Activated CD8-positive, alpha-beta memory T cell treated with anti-CD3 and anti-CD28 coated beads for 4 hours (primary cell): ENCODE results near the gene GADL1.

Experiments used
- DNase-seq, 2 donors: peaks; one replicate each; pipeline ENCODE4 v3.0.0-alpha.2; 2020; ENCODE audit warnings: low read depth in 2 of 2

Gene GADL1

DNA sequence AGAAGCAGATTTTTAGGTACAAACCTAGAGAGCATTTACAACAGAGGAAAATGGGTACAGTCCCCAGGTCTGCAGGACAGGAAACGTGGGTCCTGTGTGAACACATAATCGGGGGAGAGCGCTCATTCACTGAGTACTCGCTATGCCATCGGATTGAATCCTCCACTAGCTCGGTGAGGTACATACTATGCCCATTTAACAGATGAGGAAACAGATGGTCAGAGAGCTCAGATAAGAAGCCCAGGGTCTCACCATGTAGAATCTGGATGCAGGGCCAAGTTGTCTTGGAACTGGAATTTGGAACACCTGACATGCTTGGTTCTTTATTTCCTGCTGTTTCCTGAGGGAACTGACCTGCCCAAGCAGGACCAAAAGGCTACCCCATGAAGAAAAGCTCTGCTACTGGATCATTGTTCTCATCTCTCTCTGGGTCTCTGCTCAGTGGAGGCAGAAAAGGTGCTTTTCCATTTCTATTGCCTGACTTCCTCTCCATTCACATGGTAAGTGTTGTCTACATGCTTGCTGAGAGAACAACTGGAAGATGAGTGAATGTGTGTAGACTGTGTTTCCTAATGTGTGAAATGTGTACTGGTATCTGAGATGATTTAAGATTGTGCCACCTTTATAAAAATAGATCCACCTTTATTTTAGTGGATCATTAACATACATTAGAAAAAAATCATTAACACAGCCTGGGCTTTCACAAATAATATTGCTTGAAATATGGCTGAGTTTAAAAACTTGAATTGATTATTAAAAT, 199.0 kb downstream of the GADL1 start:
- no peak for DNase-seq

DNA sequence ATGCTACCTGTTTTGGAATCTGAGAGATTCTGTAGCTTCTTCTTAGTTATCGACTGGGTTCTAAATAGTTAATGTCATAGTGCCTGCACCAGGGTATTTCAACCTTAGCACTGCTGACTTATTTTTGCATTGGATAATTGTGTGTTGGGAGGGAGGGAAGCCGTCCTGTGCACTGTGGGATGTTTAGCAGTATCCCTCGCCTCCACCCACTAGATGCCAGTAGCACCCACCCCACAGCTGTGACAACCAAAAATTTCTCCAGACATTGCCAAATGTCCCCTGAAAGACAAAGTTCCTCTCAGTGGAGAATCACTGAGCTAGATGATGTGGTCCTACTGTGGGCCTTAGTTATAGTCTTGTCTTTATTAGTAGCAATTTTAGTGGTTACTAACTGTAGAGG, 199.8 kb downstream of the GADL1 start:
- no peak for DNase-seq

DNA sequence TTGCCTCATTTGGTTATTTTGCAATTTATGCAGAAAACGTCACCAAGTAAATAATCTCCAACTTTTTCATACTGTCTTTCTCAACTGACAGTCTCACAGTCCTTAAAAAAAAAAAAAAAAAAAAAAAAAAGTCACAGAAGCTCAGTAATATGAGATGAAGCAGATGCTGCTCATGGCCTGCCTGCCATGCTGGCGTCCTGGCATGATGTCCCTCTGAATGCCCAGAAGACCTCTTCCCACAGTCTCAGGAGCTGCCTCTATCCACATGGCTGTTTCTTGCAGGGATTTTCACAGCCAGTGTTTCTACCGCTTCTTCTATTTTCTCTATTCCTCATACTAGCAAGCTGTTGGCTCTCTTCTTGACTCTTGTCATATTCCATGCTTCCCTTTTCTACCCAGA, 200.3 kb downstream of the GADL1 start:
- no peak for DNase-seq

DNA sequence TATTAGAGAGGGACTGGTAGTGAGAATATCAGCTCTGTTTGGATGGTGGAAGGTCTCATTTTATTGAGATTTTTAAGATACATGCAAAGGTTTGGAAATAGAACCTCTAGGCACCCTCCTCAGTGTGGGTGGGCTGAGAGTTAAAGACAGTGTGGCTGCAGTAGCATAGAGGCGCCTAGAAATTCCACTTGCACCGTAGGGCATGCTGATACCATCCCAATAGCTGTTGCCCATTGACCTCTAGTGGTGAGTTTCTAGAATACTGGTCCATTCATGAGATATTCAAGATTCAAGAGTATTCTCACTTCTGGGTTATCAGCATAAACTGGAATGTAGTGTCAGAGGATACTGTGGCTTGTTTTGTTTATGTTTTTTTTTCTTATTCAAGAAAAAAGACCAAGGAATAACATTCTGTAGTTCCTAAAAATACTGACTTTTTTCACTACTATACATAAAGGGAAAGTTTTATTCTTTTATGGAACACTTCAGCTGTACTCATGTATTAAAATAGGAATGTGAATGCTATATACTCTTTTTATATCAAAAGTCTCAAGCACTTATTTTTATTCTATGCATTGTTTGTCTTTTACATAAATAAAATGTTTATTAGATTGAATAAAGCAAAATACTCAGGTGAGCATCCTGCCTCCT, 200.9 kb downstream of the GADL1 start:
- peak; percentile 16 to 39 for DNase-seq

DNA sequence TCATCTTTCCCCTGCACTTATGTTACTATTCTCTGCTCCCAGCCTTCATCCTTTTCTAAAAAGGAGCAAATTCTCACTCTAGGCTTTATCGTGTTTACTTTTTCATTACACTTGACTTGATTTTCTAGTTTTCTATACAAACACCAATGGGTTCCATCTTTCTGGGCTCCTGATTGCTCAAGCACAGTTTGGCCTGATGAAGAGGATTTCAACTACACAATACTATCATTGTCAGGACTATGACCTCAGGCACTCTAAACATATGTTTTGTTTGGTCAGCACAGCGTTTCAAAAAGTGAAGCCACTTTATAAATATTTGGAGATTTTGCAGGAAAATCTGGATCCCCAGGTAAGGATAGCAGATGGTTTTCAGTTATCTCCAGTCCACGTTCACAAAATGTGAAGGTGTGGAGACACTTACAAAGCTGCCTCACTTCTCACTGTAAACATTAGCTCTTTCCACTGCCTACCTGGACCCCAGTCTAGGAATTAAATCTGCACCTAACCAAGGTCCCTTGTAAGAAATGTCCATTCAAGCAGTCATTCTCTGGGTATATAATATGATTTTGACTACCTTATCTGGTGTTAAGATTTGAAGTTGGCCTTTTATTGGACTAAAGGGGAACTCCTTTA, 201.8 kb downstream of the GADL1 start:
- DNase-seq, result no peak

DNA sequence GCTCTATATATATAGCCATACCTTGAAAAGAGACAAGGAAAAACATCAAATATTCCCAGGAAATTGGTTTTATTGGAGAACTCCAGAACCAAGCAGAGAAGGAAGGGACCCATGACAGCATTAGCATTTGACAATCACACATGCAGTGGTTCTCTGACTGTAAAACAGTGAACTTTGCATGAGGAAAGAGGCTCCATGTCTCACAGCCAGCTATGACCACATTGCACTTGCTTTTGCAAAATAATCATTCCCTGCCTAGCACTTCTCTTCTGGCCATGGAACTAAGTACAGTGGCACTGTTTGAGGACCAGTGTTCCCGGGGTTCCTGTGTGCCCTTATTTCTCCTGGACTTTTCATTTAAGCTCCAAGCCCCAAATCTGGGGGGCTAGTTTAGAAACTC, 202.5 kb downstream of the GADL1 start:
- no peak for DNase-seq

DNA sequence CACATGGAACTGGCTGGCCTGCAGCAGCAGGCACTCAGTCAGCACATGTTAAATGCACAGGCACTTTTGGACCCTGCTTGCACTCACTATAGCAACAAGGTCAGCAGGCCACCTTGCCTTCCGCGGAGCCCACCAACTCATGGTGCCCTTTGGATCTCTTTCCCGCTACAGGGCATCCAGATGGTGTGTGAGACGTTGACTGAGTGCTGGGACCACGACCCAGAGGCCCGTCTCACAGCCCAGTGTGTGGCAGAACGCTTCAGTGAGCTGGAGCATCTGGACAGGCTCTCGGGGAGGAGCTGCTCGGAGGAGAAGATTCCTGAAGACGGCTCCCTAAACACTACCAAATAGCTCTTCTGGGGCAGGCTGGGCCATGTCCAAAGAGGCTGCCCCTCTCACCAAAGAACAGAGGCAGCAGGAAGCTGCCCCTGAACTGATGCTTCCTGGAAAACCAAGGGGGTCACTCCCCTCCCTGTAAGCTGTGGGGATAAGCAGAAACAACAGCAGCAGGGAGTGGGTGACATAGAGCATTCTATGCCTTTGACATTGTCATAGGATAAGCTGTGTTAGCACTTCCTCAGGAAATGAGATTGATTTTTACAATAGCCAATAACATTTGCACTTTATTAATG, 203.1 kb downstream of the GADL1 start:
- no peak for DNase-seq

DNA sequence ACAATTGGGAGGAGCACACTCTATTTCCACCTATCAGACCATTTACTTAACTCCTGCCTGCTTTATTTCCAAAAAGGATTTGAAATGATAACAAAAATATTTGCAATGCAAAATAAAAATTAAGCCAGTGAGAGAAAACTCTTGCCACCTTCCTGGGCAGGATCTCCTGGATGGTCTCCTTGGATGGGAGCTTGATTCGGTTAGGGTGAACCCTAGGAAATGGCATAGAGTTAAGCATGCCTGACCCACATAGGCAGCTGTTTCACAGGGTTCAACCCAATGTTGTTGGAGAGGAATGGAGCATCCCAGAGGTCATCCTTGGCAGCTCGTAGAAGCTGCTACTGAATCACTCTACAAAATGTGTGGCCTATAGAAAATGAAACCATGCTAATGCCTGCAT, 204.3 kb downstream of the GADL1 start:
- no peak for DNase-seq

DNA sequence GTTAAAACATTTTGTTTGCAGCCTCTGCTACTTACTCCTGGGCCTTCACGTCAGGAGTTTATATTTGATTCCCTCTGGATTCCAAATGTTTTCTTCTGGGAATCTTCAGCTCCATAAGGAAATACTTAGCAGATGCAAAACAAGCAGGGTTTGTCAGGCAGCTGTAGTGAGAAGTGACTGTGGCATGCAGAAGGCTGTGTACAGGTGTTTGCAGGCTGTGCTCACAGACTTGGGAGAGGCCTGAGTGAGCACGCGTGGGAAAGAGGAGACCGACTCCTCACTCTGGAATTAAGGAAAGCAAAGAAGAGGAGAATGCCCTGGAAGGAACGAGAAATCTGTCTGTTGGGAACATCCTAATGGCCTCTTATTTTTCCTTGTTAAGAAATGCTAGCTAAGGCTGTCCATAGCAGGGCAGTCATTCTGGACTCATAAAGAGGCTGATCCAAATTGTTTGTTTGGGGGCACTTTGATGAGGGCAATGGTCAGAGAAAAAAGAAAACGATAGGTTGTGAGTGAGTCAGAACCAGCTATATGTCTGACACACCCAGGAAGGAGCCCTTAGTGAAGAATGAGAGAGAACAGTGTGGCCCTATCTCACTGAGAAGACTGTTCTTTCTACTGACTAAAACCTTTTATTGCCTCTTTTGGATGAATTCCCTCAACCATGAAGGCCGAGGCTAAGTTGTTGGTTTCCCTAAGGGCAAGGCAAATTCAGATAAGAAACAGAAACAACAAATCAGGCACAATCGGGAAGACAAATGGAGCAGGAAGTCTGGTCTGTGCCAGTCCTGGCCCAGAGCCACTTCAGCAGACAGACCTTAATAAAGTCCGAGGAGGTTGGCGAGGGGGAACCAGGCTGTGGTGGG, 205.5 kb downstream of the GADL1 start:
- no peak for DNase-seq

DNA sequence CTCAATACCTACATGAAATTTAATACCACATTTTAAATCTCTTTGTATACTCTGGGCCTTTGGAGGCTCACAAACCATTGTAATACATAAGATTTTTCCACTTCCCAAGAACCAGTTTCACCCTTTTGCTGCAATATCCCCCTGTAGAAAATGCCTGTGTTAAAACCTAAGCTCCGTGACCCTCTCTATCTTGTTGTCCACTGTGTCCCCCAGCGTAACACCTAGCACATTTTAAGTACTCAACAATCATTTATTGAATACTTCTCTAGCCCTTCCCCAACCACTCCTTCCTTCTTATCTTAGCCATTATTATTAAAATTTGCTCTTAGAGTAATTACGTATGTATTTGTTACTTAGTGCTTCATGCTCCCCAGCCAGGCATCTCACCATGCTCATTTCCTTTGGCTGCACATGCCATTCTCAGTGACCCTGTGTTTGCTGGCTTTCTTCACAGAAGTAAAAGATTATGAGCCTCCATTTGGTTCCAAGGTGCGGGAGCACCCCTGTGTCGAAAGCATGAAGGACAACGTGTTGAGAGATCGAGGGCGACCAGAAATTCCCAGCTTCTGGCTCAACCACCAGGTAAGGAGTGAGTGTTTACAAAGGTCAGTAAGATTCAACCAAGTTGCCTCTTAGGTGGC, 206.4 kb downstream of the GADL1 start:
- DNase-seq, result no peak

DNA sequence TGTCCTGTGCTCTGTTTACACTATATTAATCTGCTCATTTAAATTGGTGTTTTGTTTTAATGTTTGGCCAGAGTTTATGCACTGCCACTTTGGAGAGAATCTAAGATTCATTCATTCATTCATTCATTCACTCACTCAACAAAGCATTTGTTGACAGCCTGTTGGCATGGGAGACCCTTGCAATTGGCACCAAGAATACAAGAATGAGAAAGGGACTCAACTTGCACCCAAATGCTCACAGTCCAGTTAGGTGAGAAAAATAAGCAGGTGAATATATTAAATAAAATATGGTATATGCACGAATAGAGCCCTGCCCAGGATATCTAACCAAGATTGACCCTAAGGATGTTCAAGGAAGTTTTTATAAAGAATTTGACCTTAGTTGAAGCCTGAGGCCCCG, 207.7 kb downstream of the GADL1 start:
- DNase-seq, result no peak

DNA sequence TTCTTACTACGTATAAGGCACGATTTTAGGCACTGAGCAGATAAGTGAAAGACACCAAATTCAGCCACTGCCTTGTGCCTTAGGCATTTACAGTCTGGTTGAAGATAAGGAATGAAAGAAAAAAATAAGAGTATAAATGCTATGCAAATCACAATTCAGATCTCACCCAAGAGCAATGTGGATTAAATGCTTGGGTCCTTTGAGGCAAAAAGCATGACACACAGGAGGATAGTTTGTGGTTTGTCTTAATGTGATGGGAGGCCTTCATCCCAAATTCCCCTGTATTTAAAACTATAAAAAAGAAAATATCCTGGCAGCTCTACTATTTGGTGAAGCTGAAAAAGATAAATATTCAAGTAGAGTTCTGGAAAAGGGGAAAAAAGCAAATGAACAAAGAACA, 208.3 kb downstream of the GADL1 start:
- no peak for DNase-seq

DNA sequence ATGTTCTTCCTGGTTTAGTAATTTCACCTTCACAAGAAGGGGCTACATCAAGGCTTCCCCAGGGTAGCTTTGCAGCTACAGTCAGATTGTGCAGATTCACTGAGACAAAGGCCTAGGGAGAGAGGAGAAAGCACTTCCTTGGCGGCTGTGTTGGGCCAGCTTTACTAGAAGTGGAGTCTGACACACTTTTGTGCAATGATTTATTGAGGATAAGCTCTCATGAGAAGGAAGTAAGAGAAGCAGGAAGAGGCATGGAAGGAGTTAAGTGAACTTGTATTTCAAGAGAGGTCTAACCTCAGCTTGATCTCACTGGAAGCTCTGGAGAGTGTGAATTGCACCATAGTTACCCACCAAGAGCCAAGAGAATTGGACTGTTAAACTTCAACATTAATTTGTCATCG, 209.2 kb downstream of the GADL1 start:
- no peak for DNase-seq

DNA sequence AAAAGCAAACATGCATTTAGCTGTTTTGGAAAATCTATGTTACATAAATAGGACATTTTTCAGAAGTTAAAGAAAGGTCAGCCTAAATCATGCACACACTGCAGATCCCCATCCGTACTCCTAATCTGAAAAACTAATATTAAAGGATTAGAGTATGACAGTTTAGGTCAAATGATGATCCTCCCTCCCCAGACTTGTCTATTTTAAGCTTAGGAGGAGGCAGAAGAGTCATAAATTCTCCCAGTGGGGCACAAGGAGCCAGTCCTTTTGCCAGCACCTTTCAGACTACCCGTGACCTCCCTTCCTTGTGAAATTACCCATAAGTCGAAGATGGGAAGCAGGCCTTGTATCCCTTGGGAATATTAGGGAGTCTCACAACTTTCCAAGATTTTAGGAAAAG, 210.1 kb downstream of the GADL1 start:
- DNase-seq, result no peak

DNA sequence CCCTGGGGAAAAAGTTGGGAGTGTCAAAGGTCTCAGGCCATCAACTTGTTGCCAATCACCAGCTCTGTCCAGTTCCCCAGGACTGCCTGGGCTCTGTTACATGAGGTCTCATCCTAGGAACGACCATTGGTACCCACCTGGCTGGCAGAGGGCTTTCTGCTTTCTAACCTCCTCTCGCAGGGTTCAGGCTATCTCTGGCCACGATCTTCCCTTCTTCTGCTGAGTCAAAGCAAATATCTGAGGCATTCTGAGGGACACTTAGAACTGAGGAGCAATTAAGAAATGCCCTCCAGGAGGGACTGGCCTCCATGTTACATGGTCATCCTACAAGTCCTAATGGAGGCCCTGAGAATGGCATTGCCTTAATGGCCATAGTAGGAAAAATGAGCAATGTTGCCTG, 210.7 kb downstream of the GADL1 start:
- no peak for DNase-seq

DNA sequence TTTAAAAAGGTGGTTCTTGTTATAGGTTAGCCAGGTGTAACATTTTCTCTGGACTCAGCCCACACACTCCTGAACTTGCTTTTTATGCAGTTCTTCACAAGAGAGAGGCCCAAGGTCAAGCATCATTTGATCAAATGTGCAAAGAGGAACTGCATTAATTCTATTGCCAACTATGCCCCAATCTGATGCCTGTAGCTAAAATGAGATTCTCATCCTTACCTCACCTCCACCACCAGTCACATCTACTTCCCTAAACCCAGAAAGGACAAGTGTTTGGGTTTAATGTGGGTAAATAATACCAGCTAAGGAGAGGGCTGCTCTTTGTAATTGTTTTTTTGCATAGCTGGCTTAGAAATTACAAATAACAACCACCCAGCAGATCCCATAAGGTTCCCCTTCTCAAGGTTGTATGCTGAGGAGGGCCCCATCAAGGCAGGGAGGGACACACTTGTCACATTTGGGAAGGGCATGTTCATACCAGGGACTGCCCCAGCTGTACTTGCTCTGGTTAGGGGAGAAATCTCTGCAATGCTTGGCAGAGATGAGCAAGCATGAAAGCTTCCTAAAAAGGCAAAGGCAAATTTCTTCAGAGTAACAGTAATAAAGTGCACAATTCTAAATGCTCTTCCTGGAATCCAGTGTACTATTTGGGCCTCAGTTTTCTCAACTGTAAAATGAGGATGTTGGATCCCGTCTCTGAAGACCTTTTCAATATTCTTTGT, 211.9 kb downstream of the GADL1 start:
- no peak for DNase-seq

DNA sequence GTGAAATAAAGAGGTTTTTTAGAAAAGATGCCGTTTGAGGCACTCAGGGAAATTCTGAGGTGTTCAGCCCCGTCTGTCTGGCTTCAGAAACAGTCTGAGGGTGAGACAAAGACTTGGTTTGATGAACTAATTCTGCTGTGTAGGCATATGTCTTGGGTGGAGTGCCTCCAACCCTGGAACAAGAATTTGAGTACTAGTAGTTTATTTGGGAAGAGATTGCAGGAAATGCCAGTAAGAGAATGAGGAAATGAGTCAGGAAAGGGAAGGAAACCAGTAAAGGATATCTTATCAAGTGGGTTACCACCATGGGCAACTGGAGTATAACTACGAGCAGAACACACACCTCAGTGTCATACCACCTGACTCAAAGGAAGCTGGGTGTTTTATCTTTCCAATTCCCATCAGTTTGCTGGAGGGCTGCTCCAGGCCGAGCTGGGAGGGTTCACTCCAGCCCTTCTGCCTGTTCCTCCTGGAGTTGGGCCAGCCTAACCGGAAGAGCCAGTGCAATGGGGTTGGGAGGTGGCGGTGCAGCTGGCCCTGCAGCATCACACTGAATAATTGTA, 212.7 kb downstream of the GADL1 start:
- no peak for DNase-seq

DNA sequence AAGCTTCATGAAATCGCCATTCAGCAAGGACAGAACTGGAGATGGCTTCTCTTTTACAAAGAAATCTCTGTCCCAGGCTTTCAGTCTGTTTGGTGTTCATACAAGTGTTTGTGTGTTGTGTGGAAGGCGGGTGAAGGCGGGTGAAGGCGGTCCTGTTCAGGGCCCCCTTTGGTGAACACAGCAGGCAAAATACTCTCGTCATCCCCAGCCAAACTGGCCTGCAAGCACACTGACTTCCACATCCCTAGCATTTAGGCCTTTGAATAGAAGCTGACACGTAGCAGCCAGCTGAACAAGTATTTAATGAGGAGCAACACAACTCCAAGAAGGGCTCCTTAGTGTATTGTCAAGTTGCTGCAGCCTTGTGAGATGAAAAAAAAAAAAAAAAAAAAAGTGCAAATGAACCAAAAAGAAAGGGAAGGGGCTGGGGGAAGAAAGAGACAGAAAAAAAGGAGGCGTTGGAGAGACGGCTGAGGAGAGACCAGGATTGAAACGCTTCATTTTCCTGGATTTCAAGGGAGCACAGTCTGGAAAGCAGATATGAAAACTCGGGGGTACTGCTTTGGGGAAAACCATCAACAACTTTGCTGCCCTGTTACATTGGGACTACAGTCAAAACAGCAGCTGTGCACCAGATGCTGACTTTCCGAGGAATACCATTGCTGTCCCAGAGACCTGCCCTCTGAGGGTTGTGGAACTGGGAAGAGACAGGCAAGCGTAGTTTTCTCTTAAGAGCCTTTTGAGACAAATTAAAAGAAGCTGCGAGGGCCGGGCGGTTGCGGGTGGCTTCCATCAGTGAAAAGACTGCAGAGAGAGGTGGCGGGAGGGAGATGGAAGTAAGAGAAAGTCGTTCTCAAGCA, 213.4 kb downstream of the GADL1 start:
- no peak for DNase-seq

DNA sequence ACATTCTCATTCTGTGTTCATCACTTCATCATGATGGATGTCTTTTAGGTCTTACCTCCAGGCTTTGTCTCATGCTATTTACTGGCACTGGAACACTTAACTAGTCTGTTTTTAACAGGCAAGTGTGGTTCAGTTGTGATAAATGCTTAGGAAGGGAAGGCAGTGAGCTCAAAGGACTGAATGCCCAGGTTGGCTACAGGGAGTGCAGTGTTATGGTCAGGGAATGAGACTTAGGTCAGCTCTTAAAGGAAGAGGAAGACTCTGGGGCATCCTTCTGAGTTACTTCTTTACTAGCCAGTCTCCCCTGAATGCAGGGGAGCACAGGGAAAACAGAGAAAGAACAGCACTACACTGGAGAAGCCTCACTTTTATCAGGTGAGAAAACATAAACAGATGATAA, 215.4 kb downstream of the GADL1 start:
- no peak for DNase-seq
